Sciatic nerve (tissue), 2 donors: ENCODE results near the gene AIM2. TPM values are rescaled to one million over a fixed set of nuclear protein-coding genes. Genes with fewer than 3 reads are reported as not detected.
"Not testable (repeated sequence)": the region's sequence is repeated elsewhere in the genome, so short reads cannot be mapped to it uniquely, and the experiment has no call there.

ENCODE experiments used
- ATAC-seq: fragments of 200-7000 bp; cut with Tn5 transposase; one replicate; pipeline ENCODE4 v1.9.1; 2020; ENCODE audit warnings: mild to moderate bottlenecking, moderate library complexity
- DNase-seq: peaks from one replicate; pipeline ENCODE4 v3.0.0-alpha.2; 2020; ENCODE audit warnings: low spot score
- intact Hi-C: fragments of 100-400 bp; cut with DNase I; formaldehyde crosslinking; loops from one replicate; pipeline ENCODE4 v1.14.2; 2022
- total RNA-seq: library from RNA; stranded (reverse); fragmentation: NEBNext Ultra II Directional; extraction: Animal tissue kit (Norgen Biotek cat#: 25700); gene quantifications from one replicate; pipeline ENCODE4 v1.2.1, GENCODE V29; 2021
- donor health status: DM: no; HTN: no; CAD: no.
- donor health status: DM: no; HTN: no; CAD: no.

The AIM2 gene
- 1.5 TPM for total RNA-seq

- DNase-seq = no peak
- intact Hi-C loops = no loop called here
- ATAC-seq = peak; percentile 30
These were observed at the start of gene AIM2 for GRCh38 chr1:159076438-159077119. Gene AIM2, minus strand, starts transcription at chr1:159076766. Its CDS starts 3,267 bp downstream, at chr1:159073499.

- DNase-seq (no peak), ATAC-seq (no peak)
- intact Hi-C loops = no loop called here
These were observed 47.0 kb upstream of the AIM2 start for GRCh38 chr1:159123587-159123986.

- intact Hi-C loops = no loop called here
- no peak for DNase-seq
- no peak for ATAC-seq
These were observed 45.5 kb upstream of the AIM2 start for GRCh38 chr1:159122005-159122621.

- ATAC-seq (no peak), DNase-seq (no peak)
- intact Hi-C loops = no loop called here
These were observed 45.0 kb upstream of the AIM2 start for GRCh38 chr1:159121526-159121925.

GRCh38 chr1:159120317-159120716 lies 43.8 kb upstream of the AIM2 start:
- intact Hi-C loops = no loop called here
- no peak for DNase-seq
- ATAC-seq = no peak

- intact Hi-C loops = no loop called here
- DNase-seq (no peak), ATAC-seq (no peak)
These were observed 37.2 kb upstream of the AIM2 start for GRCh38 chr1:159113596-159114433.

- DNase-seq, ATAC-seq, intact Hi-C loops: not testable (repeated sequence)
These were observed 26.5 kb upstream of the AIM2 start for GRCh38 chr1:159103021-159103420.

GRCh38 chr1:159100589-159100988 lies 24.0 kb upstream of the AIM2 start:
- DNase-seq (no peak), ATAC-seq (no peak)
- intact Hi-C loops = no loop called here

- intact Hi-C loops = no loop called here
- ATAC-seq (no peak), DNase-seq (no peak)
These were observed 22.0 kb upstream of the AIM2 start for GRCh38 chr1:159098596-159098995.

- intact Hi-C loops = no loop called here
- ATAC-seq (no peak), DNase-seq (no peak)
These were observed 15.6 kb upstream of the AIM2 start for GRCh38 chr1:159092036-159092760.

GRCh38 chr1:159091607-159092031 lies 15.1 kb upstream of the AIM2 start:
- no peak for DNase-seq
- intact Hi-C loops = no loop called here
- ATAC-seq = no peak

- ATAC-seq (no peak), DNase-seq (no peak)
- intact Hi-C loops = no loop called here
These were observed 14.6 kb upstream of the AIM2 start for GRCh38 chr1:159091180-159091560.

GRCh38 chr1:159090286-159091179 lies 14.0 kb upstream of the AIM2 start:
- ATAC-seq = no peak
- intact Hi-C loops = no loop called here
- DNase-seq = no peak

GRCh38 chr1:159089184-159089791 lies 12.7 kb upstream of the AIM2 start:
- intact Hi-C loops = no loop called here
- DNase-seq (no peak), ATAC-seq (no peak)

- DNase-seq (no peak), ATAC-seq (no peak)
- intact Hi-C loops = no loop called here
These were observed 12.1 kb upstream of the AIM2 start for GRCh38 chr1:159088546-159089183.

- intact Hi-C loops = no loop called here
- no peak for ATAC-seq
- DNase-seq = no peak
These were observed 11.5 kb upstream of the AIM2 start for GRCh38 chr1:159088050-159088449.

GRCh38 chr1:159084867-159085266 lies 8.3 kb upstream of the AIM2 start:
- no peak for DNase-seq
- ATAC-seq = peak; percentile 10
- intact Hi-C loops = no loop called here

GRCh38 chr1:159084152-159084551 lies 7.6 kb upstream of the AIM2 start:
- no peak for DNase-seq
- ATAC-seq = no peak
- intact Hi-C loops = no loop called here
